Testis (tissue), 2 donors: ENCODE results near the gene SHOC2.

Experiments used
- CTCF ChIP-seq, 3 experiments: fragments of 450-650 bp in 2 of 3; fragments of 200-600 bp in 1 of 3; sonication (generic) in 1 of 3; IDR thresholded peaks; one replicate each; pipeline ENCODE4 v1.5.1; 2016 to 2019; ENCODE audit warnings: antibody characterized with exemption in 3 of 3, mild to moderate bottlenecking in 2 of 3, moderate library complexity in 1 of 3
- POLR2A ChIP-seq: fragments of 450-650 bp; IDR thresholded peaks from one replicate; pipeline ENCODE4 v1.6.1; 2017; ENCODE audit warnings: antibody characterized with exemption, mild to moderate bottlenecking, moderate library complexity

GRCh38 chr10:110932505-110933180 is 13.2 kb downstream of the SHOC2 start:
- TF ChIP-seq CTCF (IDR thresholded peaks at IDR 0.05) (no peak), POLR2A (no peak)
